Measurements from ENCODE around the gene SGSM1. TPM values are rescaled to one million over a fixed set of nuclear protein-coding genes. Genes with fewer than 3 reads are reported as not detected.

SGSM1 gene
- total RNA-seq, 3 donors from 2014 or later = 2.0 to 6.5 (median 3.0) TPM

- Histone ChIP-seq H3K36me3 (ENCODE audit: low read depth) (no peaks in the 10 kb centered on the region), H3K4me3 (no peak overlapping the region), H3K9me3 (no peaks in the 10 kb centered on the region), H3K4me1 (ENCODE audit: low read depth) (peaks cover 4% of the 10 kb centered on the region)
- ATAC-seq (no peak), DNase-seq (peak in 1 of 3 donors; percentile 14)
- no peak for TF ChIP-seq CTCF (IDR thresholded peaks at IDR 0.05)
- intact Hi-C loops (cut with DNase I, micrococcal nuclease) = loop anchor here in 1 of 2 donors (5.0 kb wide), 1 partner anchor 73 kb away; the partner anchor contains the start of gene PIWIL3
These were observed 39.3 kb downstream of the SGSM1 start for GRCh38 chr22:24845041-24845898.

GRCh38 chr22:24847490-24847889, 41.5 kb downstream of the SGSM1 start:
- no peak for ATAC-seq
- Histone ChIP-seq H3K4me1 (ENCODE audit: low read depth) (no peaks in the 10 kb centered on the region), H3K4me3 (no peak overlapping the region), H3K9me3 (no peaks in the 10 kb centered on the region), H3K36me3 (ENCODE audit: low read depth) (no peaks in the 10 kb centered on the region)
- no peak for DNase-seq
- no peak for TF ChIP-seq CTCF (IDR thresholded peaks at IDR 0.05)
- intact Hi-C loops (cut with DNase I, micrococcal nuclease) = loop anchor here in 1 of 2 donors (5.0 kb wide), 1 partner anchor 75 kb away; the partner anchor contains the start of gene PIWIL3

- intact Hi-C loops (cut with DNase I, micrococcal nuclease) = loop anchor here in 1 of 2 donors (5.0 kb wide), 1 partner anchor 76 kb away; the partner anchor contains the start of gene PIWIL3
- no peak for ATAC-seq
- TF ChIP-seq CTCF (IDR thresholded peaks at IDR 0.05) = no peak
These were observed 42.7 kb downstream of the SGSM1 start for GRCh38 chr22:24848559-24849168.

GRCh38 chr22:24855794-24856193, 49.8 kb downstream of the SGSM1 start:
- H3K9me3 ChIP-seq = no peaks in the 10 kb centered on the region
- no peak for TF ChIP-seq CTCF (IDR thresholded peaks at IDR 0.05)
- no peaks in the 10 kb centered on the region for H3K4me1 ChIP-seq (ENCODE audit: low read depth)
- no peak for DNase-seq
- intact Hi-C loops (cut with DNase I, micrococcal nuclease) = no loop called here
- no peaks in the 10 kb centered on the region for H3K36me3 ChIP-seq (ENCODE audit: low read depth)
- H3K4me3 ChIP-seq = no peak overlapping the region
- no peak for ATAC-seq

More at GRCh38 chr22:24848559-24849168, 42.7 kb downstream of the SGSM1 start:
- DNase-seq = no peak
- H3K9me3 ChIP-seq = no peaks in the 10 kb centered on the region
- no peaks in the 10 kb centered on the region for H3K36me3 ChIP-seq (ENCODE audit: low read depth)
- H3K4me3 ChIP-seq = no peak overlapping the region
- no peaks in the 10 kb centered on the region for H3K4me1 ChIP-seq (ENCODE audit: low read depth)

GRCh38 chr22:24857576-24857975, 51.6 kb downstream of the SGSM1 start:
- H3K4me1 ChIP-seq (ENCODE audit: low read depth) = no peaks in the 10 kb centered on the region
- intact Hi-C loops (cut with DNase I, micrococcal nuclease) = no loop called here
- no peak for TF ChIP-seq CTCF (IDR thresholded peaks at IDR 0.05)
- ATAC-seq (no peak), DNase-seq (no peak)
- H3K36me3 ChIP-seq (ENCODE audit: low read depth) = no peaks in the 10 kb centered on the region
- H3K9me3 ChIP-seq = no peaks in the 10 kb centered on the region
- no peak overlapping the region for H3K4me3 ChIP-seq

Data from mucosa of descending colon (tissue), 3 donors.